GM18870 (cell line): ENCODE measurements around the gene DENND2D.

Source experiments
- ATAC-seq: cut with Tn5 transposase; IDR thresholded peaks from one replicate; pipeline ENCODE4 v1.9.1; 2021; ENCODE audit warnings: moderate library complexity; ENCODE audit not compliant: unreplicated experiment

Gene DENND2D, protein sequence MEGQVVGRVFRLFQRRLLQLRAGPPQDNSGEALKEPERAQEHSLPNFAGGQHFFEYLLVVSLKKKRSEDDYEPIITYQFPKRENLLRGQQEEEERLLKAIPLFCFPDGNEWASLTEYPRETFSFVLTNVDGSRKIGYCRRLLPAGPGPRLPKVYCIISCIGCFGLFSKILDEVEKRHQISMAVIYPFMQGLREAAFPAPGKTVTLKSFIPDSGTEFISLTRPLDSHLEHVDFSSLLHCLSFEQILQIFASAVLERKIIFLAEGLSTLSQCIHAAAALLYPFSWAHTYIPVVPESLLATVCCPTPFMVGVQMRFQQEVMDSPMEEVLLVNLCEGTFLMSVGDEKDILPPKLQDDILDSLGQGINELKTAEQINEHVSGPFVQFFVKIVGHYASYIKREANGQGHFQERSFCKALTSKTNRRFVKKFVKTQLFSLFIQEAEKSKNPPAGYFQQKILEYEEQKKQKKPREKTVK

DNA sequence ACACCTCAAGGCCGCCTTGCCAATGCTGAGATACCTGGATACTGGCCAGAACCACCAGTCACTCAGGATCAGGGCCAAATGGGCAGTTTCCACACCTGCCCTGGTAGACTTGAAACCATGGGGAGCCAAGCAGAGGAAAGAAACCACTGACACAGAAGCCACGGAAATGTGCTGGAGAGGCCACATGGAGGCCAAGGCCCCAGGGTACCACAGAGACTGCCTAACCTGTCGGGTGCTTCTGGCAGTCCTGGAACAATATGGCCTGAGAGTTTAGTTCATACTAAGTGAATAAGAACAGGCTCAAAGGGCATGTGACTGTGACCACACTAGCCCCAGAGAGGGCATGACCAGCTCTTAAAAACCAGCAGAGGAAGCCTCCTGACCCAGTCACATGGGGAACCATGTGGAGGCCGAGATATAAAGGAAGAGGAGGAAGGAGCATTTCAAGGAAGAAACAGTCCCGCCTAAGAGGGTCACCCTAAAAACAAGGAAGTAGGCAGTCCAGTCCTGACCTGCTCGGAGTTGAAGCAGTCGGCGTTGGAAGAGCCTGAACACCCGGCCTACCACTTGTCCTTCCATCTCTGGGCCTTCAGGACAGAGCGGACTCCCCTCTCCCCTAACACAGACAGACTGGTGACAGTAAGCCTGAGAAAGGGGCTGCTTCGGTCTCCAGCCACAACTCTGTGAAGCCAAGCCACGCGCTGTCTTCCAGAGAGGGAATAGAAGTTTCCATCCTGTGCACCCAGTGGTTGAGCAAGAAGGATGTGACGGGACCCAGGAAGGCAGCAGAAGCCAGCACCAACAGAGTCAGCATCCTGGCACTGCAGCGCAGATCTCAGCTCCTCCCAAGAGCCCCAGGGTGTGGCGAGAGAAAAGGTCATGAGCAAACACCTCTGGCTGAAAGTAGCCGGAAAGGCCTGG, at the start of gene DENND2D:
DENND2D (minus strand) TSS at position 766 of the 921 bp plus-strand sequence; CDS start at position 579, 187 bp downstream.
- ATAC-seq, result no peak

DNA sequence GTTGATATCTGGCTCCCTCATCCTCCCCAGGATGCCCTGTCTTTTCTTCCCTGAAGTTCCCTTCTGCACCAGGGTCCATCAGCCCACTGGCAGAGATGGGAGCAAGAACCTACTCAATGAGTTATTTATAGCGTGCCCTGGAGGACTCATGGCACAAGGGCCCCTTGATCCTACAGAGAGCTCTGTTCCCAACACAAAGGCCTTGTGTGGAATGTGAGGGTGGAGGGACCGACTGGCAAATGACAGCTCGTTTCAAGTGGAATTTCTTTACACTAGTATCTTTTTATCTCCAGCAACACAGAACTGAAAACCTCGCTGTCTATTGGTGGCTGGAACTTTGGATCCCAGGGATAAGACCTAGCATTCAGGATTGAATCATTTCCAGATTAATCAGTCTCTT, 49.5 kb upstream of the DENND2D start:
- ATAC-seq, result no peak

DNA sequence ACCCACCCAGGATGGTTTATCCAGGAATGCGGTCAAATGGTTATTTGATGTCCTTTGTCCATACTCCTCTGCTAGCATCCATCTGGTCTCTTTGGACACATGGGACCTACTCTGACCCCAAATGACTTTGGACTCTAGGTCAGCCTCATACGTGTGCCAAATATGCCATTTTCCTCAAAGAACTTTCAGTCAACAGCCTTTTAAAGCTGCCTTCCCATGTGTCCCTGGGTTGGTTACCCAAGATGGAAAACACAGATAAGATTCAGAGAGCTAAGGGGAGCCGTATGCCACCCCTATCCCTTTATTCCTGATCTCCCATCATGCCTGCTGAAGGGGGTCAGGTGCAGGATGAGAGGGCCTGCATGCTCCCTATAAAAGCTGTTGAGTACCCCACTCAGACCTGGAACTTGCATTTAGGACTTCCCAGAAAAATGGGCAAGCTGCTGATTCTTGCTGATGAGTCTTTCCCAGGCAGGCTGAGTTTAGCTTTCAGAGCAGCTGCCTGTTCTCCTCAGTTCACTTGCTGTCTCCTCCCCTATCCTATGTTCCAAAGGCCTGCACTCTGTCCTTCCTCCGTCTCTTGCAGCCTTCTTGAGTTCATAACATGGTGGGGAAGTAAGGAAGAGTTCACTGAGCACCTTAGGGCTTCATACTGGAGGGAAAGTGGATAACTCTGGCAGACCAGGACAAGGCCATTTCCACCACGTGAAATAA, 46.8 kb upstream of the DENND2D start:
- ATAC-seq, result no peak

DNA sequence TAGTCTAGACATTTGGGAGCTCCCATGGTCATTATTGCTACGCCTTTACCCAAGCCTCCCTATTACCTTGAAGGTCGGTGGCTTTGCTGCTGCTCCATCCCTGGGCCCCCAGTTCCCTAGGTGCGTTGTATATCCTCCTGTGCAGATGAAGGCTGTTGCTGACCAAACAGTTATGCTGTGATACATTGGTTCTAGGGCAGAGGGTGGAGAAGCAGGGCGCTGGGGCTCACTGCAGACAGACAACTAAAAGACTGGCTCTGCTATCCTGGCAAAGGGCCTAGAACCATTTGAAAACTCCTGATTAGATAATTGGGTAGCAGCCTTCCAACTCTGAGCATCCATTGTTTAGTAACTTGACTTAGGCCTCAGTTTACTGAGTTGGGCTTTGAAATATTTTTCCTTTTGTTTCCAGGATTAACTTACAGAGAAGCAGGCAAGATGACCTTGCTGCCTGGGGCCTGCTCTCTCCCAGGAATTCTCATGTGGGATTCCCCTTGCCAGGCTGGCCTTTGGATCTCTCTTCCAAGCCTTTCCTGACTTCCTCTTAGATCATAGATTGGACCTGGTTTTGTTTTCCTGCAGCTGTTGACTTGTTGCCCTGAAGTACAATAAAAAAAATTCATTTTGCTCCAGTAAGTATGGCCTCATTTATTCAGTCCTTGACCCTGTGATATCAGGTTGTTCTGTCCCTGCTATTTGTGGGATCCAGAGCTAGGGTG, 42.5 kb upstream of the DENND2D start:
- no peak for ATAC-seq

DNA sequence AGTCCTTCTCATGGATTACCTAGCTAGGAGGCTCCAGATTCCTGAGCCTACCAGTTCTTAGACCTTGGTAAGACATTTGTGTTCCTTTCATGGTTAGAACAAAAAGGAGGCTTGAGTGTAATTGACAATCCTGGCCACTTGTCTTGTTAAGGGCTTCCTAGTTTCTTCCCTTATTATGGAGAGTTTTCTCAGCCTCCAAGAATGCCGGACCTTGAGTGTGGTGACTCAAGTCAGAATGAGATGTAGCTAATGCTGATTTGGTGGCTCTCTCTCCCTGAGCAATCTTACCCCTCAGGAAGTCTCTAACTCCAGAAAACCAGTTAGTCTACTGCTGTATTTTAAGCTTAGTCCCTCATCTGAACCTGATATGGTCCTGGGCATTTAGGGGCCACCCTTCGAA, 41.4 kb upstream of the DENND2D start:
- ATAC-seq, result no peak

DNA sequence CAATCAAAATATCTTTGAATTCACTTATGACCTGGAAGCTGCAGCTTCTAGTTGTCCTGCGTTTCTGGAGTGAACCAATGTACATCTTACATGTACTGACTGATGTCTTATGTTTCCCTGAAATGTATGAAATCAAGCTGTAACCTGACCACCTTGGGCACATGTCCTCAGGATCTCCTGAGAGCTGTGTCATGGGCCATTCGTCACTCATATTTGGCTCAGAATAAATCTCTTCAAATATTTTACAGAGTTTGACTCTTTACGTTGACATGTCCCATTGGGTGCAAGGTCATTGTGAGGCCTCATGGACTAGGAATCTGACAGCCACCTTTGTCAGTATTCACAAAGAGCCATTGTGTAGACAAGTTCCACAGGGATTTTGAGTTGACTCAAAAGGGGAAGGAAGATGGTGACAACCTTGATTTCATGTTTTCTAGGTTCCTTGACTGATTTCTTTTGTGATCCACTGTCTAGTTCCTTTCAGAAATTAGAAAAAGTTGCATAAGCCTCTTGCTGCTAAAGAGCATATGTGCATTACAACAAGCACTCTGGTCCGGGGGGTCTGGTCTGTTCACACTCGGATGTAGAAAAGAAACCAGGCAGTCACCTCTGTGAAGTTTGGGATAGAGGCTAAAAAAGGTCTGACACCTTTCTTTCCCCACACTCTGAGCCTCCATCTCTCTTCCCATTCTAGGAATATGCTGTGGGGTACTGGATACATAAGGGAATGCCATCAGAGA, 37.8 kb upstream of the DENND2D start:
- ATAC-seq, result no peak

DNA sequence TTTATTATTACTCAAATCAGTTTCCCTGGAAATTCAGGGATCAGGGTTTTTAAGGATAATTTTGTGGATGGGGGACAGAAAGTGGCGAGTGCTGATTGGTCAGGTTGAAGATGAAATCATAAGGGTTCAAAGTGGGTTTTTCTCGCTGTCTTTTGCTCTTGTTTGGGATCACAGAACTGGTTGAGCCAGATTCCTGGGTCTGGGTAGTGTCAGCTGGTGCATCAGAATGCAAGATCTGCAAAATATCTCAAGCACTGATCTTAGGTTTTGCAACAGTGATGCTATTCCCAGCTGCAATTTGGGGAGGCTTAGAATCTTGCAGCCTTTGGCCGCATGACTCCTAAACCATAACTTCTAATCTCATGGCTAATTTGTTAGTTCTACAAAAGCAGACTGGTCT, 36.4 kb upstream of the DENND2D start:
- ATAC-seq, result no peak

DNA sequence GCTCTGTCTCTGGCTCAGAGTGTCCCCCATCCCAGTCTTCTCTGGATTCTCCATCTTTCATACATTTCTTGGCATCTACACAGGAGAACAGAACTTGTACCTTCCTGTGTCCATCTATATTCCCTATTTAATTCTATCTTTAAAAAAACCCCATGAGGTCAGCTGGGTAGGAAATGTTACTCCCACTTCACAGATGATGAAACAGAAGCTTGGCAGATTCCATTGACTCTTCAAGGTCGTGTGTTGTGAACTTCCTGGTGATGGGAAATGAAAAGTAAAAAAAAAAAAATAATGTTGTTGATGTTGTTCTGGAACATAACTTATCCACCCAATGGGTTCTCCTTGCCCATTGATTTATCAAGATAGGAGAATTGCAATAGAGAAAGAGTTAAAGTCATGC, 35.9 kb upstream of the DENND2D start:
- no peak for ATAC-seq

DNA sequence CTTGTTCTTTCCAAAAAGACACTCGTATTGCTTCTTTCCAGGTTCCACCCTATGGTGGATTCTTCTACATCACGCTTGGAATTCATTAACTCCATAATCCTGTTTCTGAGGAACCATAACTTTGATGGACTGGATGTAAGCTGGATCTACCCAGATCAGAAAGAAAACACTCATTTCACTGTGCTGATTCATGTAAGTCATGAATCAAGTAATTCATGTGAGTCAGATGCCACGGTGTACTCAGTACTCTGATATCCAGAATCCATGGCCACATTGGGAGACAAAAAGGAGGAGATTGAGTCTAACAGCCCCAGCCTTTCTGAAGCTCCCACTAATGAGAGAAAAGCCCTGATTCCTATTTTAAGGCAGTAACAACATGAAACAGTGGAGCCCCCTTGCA, 34.4 kb upstream of the DENND2D start:
- ATAC-seq, result no peak

DNA sequence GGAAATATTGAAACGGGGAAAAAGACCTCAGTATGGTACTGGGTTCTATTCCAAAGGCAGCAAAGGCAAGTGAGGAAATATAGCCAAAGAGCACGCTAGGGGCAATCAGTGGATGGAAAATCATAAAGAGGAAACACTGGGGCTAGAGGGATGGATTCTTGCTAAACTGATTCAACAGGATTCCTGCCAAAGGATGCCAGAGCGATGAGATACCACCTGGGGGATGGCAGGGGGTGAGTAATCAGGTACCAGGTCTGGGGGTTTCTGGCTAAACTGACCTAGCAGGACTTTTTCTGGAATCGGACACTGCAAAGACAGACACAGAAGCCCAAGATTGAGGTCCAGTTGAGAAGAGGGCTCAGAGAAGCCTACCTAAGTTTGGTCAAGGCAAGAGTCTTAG, 33.8 kb upstream of the DENND2D start:
- no peak for ATAC-seq

DNA sequence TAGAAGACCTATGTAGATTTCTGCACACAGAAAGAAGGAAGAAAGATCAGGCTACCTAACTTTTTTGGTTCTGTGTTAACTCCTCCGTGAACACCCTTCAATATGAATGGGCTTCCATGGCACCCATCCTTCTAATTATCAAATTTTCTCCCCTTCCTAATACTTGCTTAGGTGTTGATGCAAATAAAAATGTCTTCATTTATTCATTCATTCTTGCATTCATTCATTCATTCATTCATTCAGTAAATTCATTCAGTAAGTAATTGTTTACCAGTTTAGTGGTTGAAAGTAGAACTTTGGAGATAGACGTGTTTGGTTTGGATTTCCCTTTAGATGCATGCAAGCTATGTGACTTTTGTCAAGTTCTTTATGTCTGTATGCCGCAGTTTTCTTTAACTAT, 31.7 kb upstream of the DENND2D start:
- ATAC-seq, result no peak

DNA sequence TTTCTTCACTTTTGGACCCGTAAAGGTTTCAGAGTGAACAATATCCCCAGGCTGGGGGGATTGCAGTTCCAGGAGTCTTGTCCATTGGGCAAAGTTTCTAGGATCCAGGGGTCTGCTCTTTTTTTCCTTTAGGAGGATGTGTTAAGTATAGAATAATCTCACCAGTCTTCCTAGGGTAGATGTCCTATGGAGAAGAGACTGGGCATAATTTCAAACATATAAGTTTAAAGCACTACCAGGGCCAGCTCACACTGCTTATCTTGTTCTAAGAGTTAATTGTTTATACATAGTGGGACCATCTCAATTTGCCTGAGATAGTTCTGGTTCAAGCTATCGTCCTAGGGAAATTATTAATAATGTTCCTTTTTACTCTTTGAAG, 28.3 kb upstream of the DENND2D start:
- ATAC-seq, result no peak

DNA sequence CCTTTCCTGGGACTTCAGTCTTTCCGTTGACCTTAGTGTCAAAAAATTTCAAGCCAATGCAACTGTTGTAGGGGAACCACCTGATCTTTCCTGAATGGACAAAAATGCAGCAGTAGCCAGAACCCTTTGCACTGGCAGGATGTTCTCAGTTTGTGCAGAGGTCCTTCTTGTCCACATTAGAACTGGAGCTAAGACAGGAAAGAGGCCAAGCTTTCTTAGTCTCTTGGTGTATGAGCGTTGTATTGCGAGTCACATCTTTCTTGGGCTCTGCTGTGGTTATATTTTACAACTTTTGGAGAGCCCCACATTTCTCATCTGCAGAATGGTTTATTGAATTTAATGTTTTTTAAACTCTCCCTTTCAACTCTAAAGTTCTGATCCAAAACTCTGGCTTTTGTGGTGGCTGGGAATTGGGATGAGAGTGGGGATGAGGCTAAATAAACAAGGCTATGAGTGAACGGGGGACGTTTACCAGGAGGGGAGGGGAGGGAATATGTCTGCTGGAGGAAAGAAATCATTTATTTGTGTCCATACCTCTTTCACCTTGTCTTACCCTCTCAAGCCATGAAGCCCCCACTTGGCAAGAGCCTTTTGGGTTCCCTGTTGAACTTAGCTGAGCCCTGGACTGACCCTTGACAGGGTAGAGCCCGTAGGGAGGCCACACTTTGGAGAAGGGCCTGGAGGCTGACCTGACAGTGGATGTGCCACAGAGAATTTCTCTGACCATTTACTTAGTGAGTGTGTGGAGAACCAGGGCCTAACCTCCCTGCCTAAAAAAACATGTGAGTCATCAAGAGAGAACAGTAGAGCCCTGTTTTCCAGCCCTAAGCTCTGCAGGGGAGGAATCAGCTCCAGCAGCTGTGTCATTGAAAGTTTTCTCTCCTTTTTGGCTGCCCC, 27.7 kb upstream of the DENND2D start:
- no peak for ATAC-seq

DNA sequence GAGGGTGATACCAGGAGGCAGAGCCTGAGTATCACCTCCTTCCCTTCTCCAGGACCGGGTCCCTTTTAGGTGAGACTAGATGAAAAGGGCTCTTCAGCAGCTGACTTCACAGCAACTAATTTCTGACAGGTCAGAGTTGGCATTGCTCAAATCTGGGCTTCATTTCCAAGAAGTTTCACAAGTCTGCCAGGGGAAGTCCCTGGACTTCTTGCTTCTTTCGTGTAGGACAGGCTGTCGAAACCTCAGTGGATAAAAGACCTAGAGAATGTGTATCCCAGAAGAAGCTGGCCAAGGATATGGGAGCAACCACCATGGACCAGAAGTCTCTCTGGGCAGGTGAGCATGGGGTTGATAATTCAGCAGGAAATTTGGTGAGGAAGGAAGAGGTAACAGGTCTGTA, 27.0 kb upstream of the DENND2D start, which contains the start of gene CHI3L2:
CHI3L2 (plus strand) TSS at position 280 of the 400 bp plus-strand sequence; CDS start at position 297, 17 bp downstream.
- no peak for ATAC-seq

DNA sequence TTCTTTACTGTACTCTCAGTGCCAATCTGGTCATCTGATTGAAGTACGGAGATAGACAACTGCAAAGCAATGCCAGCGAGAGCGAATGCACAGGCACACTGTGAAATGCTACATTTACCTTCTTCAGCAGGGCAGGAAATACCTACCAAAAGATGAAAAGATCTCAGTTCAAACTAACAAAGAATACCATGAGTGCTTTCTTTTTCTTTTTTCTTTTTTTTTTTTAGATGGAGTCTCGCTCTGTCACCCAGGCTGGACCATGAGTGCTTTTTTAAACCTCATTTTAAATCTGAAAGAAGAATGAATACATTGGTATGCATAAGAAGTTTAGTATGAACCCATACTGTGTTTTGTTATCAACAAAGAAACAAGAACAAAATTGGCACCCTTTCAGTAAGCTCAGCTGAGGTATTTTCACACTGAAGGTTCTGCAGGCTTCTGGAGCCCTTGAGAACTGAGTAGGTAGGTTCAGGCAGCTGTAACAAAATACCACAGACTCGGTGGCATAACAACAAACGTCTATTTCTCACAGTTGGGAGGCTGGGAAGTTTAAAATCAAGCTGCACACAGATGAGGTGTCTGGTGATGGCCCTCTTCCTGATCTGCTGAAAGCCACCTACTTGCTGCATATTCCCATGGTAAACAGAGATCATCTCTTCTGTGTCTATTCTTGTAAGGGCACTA, 25.4 kb upstream of the DENND2D start:
- ATAC-seq, result no peak

DNA sequence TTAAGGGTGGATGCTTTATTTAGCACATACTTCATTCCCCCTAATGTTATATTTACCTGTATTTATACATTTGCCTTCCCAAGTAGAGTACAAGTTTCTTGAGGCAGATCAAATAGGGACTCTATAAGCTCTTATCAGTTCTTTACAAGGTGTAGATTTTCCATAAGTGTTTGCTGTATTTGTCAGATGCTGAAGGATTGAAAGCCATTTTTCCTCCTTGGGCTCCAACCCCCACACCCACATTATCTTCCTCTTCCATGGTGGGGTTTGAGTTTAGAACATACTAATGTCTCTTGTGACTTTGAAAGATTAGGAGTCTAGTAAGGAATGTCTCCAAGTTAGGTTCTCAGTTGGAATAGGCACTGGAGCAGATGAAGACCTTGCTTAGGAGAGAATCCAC, 24.6 kb upstream of the DENND2D start:
- ATAC-seq, result no peak

DNA sequence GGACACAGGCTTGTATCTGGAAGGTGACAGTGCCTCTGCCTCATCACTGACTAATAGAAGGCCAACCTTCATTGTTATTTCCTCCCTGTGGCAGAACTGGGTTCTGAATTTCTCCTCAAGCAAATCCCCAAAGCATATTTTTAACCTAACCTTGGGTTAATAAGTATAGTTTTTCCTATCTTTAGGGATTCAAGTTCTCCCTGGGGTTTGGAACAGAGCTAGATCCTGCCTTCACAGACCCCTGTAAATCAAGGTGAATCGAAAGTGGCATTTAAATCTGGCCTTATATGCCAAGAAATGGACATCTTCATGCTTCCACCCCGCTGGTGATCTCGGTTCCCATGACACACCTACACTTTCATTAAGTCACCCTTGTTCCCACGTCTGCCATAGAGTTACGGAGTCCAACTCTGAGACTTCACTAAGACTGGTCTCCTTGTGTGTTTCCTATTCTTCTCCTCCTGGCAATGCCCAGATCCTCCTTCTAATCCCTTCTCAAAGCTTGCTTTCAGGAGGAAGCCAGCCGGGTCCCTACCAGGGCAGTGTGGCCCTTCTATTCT, 22.8 kb upstream of the DENND2D start:
- ATAC-seq, result no peak
